K562 (cell line): ENCODE measurements around the gene RRBP1. TPM values are rescaled to one million over a fixed set of nuclear protein-coding genes. Genes with fewer than 3 reads are reported as not detected.

Experiments used
- ATAC-seq: fragments of 200-7000 bp; cut with Tn5 transposase; 3 replicates; pipeline ENCODE4 v1.9.1; 2020; ENCODE audit warnings: moderate library complexity
- BruUV-seq: library from RNA; stranded (reverse); fragments of 400-500 nt; replicated peaks from 2 replicates; lab custom pipeline; 2021; lab: Mats Ljungman, UMichigan
- CTCF ChIA-PET: fragments of 300-600 bp; formaldehyde crosslinking; extraction: SDS; loops from one replicate; lab custom pipeline; 2021; ENCODE audit warnings: low intra/inter-chr PET ratio; lab: Yijun Ruan, JAX
- POLR2A ChIA-PET: fragments of 300-600, 350-650 bp; sonication (Branson Sonifier 250); formaldehyde crosslinking; extraction: SDS; loops from one replicate; lab custom pipeline; 2021; ENCODE audit warnings: antibody characterized with exemption, inconsistent platforms; lab: Yijun Ruan, JAX
- DNase-seq, 4 experiments: peaks; one replicate each; pipeline versions ENCODE4 v3.0.0 to v3.0.0-alpha.2; 2011 to 2018; ENCODE audit warnings: low spot score in 3 of 4, mixed read lengths in 3 of 4; ENCODE audit errors: extremely low read depth in 1 of 4
- FAIRE-seq: peaks from 2 replicates; lab custom pipeline; 2011; peaks lifted over from hg19 to GRCh38; lab: Jason Lieb, UNC
- H2AFZ ChIP-seq: 2 replicates; pipeline ENCODE4 v1.6.0; 2011; ENCODE audit warnings: low read depth, low read length, control low read depth, inconsistent platforms
- H3K27ac ChIP-seq: fragments of 200-600 bp; 3 replicates; pipeline ENCODE4 v1.8.0; 2011; ENCODE audit warnings: low read depth, mild to moderate bottlenecking, control low read depth, inconsistent platforms, low read length, moderate library complexity, mixed read lengths; ENCODE audit errors: extremely low read depth
- H3K27me3 ChIP-seq, 2 experiments: fragments of 300-600 bp in 1 of 2; 2 replicates in 1 of 2; 3 replicates in 1 of 2; pipeline versions ENCODE4 v1.6.0 to v1.8.0; 2011; ENCODE audit warnings: inconsistent platforms in 2 of 2, low read length in 2 of 2, mild to moderate bottlenecking in 1 of 2, mixed read lengths in 1 of 2, moderate library complexity in 1 of 2; ENCODE audit not compliant: control insufficient read depth in 2 of 2, insufficient read depth in 2 of 2
- H3K36me3 ChIP-seq: fragments of 300-600 bp; 3 replicates; pipeline ENCODE4 v1.8.0; 2011; ENCODE audit warnings: mild to moderate bottlenecking, low read length, inconsistent platforms; ENCODE audit not compliant: control insufficient read depth, insufficient read depth
- H3K4me1 ChIP-seq, 2 experiments: fragments of 200-600 bp in 1 of 2; replicated peaks in 1 of 2; 2 replicates in 1 of 2; 3 replicates in 1 of 2; pipeline versions ENCODE4 v1.5.1 to v1.8.0; 2011; ENCODE audit warnings: inconsistent platforms in 2 of 2, low read length in 2 of 2, mild to moderate bottlenecking in 1 of 2, mixed read lengths in 1 of 2, moderate library complexity in 1 of 2; ENCODE audit not compliant: control insufficient read depth in 2 of 2, insufficient read depth in 2 of 2
- H3K4me2 ChIP-seq: 2 replicates; pipeline ENCODE4 v1.6.1; 2011; ENCODE audit warnings: low read length, control low read depth, inconsistent platforms, mixed read lengths; ENCODE audit not compliant: insufficient read depth
- H3K4me3 ChIP-seq: fragments of 200-600 bp; sonication (generic), shearing (Covaris generic); 2 replicates; pipeline ENCODE4 v1.5.1; 2016; ENCODE audit warnings: control low read depth, inconsistent platforms
- H3K79me2 ChIP-seq: fragments of 200-600 bp; 3 replicates; pipeline ENCODE4 v1.8.0; 2011; ENCODE audit warnings: low read length, inconsistent platforms; ENCODE audit not compliant: control insufficient read depth, insufficient read depth
- H3K9ac ChIP-seq, 2 experiments: 2 replicates each; pipeline versions ENCODE4 v1.6.0 to v1.6.1; 2011; ENCODE audit warnings: low read depth in 2 of 2, low read length in 2 of 2, control low read depth in 1 of 2, inconsistent platforms in 1 of 2, mild to moderate bottlenecking in 1 of 2, mixed read lengths in 1 of 2; ENCODE audit not compliant: insufficient read depth in 1 of 2
- H3K9me1 ChIP-seq: one replicate; pipeline ENCODE4 v1.6.0; 2011; ENCODE audit warnings: inconsistent platforms, mild to moderate bottlenecking, low read length, moderate library complexity; ENCODE audit not compliant: control insufficient read depth, insufficient read depth
- H3K9me3 ChIP-seq: replicated peaks from 2 replicates; pipeline ENCODE4 v1.5.1; 2011; ENCODE audit warnings: low read depth, low read length, inconsistent platforms; ENCODE audit not compliant: control insufficient read depth, insufficient read depth
- H4K20me1 ChIP-seq: replicated peaks from 2 replicates; pipeline ENCODE4 v1.6.1; 2011; ENCODE audit warnings: low read length, inconsistent platforms, mixed read lengths; ENCODE audit not compliant: control insufficient read depth, insufficient read depth
- EHMT2 ChIP-seq: fragments of 450-650 bp; IDR thresholded peaks from 2 replicates; pipeline ENCODE4 v1.6.1; 2018; ENCODE audit warnings: antibody characterized with exemption
- GTF2A2 ChIP-seq: IDR thresholded peaks from 2 replicates; pipeline ENCODE4 v1.6.1; 2016; ENCODE audit warnings: mild to moderate bottlenecking, missing genetic modification characterization, missing compliant biosample characterization
- MAFF ChIP-seq: IDR thresholded peaks from 2 replicates; pipeline ENCODE4 v1.6.1; 2012; ENCODE audit warnings: low read length, improper control_type of control experiment
- NCOA1 ChIP-seq: fragments of 450-650 bp; IDR thresholded peaks from 2 replicates; pipeline ENCODE4 v1.6.1; 2016; ENCODE audit warnings: low read depth
- NFRKB ChIP-seq: fragments of 450-650 bp; IDR thresholded peaks from 2 replicates; pipeline ENCODE4 v1.6.1; 2016; ENCODE audit warnings: low read depth
- NUFIP1 ChIP-seq: fragments of 450-650 bp; IDR thresholded peaks from 2 replicates; pipeline ENCODE4 v1.6.1; 2018; ENCODE audit not compliant: partially characterized antibody
- PHTF2 ChIP-seq: fragments of 250-450 bp; sonication (Bioruptor Pico); IDR thresholded peaks from 2 replicates; pipeline ENCODE4 v1.5.0; 2021; ENCODE audit warnings: mild to moderate bottlenecking
- TEAD1 ChIP-seq, 2 experiments: fragments of 450-650 bp in 1 of 2; sonication (generic) in 1 of 2; formaldehyde crosslinking; IDR thresholded peaks; 2 replicates each; pipeline versions ENCODE4 v1.4.0 to v1.8.0; 2020 to 2022; ENCODE audit warnings: mild to moderate bottlenecking in 2 of 2, missing genetic modification reagents in 1 of 2
- ZBTB1 ChIP-seq: sonication (generic); formaldehyde crosslinking; IDR thresholded peaks from 2 replicates; pipeline ENCODE4 v1.8.1; 2023; ENCODE audit warnings: missing genetic modification reagents, low read depth, mild to moderate bottlenecking, borderline replicate concordance
- ZNF165 ChIP-seq: fragments of 250-450 bp; sonication (Bioruptor Pico); IDR thresholded peaks from 2 replicates; pipeline ENCODE4 v1.4.0; 2020; ENCODE audit warnings: borderline replicate concordance
- ZNF217 ChIP-seq: sonication (generic); formaldehyde crosslinking; IDR thresholded peaks from 2 replicates; pipeline ENCODE4 v1.8.0; 2022; ENCODE audit warnings: mild to moderate bottlenecking, missing genetic modification reagents
- WGBS: fragments of 100-300 bp; shearing (Covaris generic); methylation state at CpG from one replicate; pipeline ENCODE4 v1.1.6; 2016; ENCODE audit warnings: low coverage, mixed read lengths; ENCODE audit not compliant: insufficient coverage; ENCODE audit errors: missing lambda C conversion rate; 5-methylcytosine and 5-hydroxymethylcytosine counted together
- in situ Hi-C: fragments of 300-500 bp; cut with MboI; formaldehyde crosslinking; loops from 4 replicates; pipeline ENCODE4 v1.15.0; 2018; ENCODE audit warnings: inconsistent platforms, mixed read lengths
- intact Hi-C: fragments of 100-400 bp; cut with micrococcal nuclease; formaldehyde crosslinking; loops from 2 replicates; pipeline ENCODE4 v1.14.2; 2022
- polyA plus RNA-seq, 8 experiments: library from polyadenylated mRNA; depleted of rRNA in 4 of 8; stranded (reverse) in 5 of 8; unstranded in 3 of 8; fragments of >200 nt; fragmentation: Nextera tagmentation in 2 of 8; fragmentation: Illumina TruSeq in 1 of 8; extraction: Ambion mirVana in 2 of 8; extraction: Trizol in 1 of 8; gene quantifications; 2 replicates each; pipeline versions ENCODE4 v1.2.1 to v1.2.3, GENCODE V29; 2011 to 2014; ENCODE audit warnings: inconsistent platforms in 1 of 8, missing spikeins in 1 of 8
- total RNA-seq, 7 experiments: library from RNA; depleted of rRNA in 6 of 7; stranded (reverse); fragments of >200 nt in 6 of 7; fragmentation: Illumina TruSeq in 2 of 7; extraction: Trizol in 2 of 7; gene quantifications; 2 replicates each; pipeline versions ENCODE4 v1.2.1 to v1.2.3, GENCODE V29; 2011 to 2021; ENCODE audit warnings: low replicate concordance in 1 of 7

The RRBP1 gene
- total and polyA plus RNA-seq, 9 of the 15 experiments (the other 6 are each of a cell fraction or from before 2014, with no cell fraction given): 0.84 to 32.0 (median 17.6) TPM

- Histone ChIP-seq H3K4me1 (no peaks in the 10 kb centered on the region), H3K27ac (no peak overlapping the region), H3K9ac (no peak overlapping the region), H3K9me1 (no peaks in the 10 kb centered on the region), H3K79me2 (no peaks in the 10 kb centered on the region), H3K4me2 (no peak overlapping the region), H4K20me1 (no peaks in the 10 kb centered on the region), H3K4me3 (no peak overlapping the region), H3K9me3 (no peaks in the 10 kb centered on the region), H2AFZ (no peak overlapping the region), H3K36me3 (no peaks in the 10 kb centered on the region), H3K27me3 (peaks cover 0 to 26% of the 10 kb centered on the region in 2 experiments; a peak in 3 of 5 replicates)
- ChIA-PET CTCF (no interaction called here), POLR2A (interaction anchor here (1.2 kb wide), 1 partner anchor 34 kb away, joined by 6 read pairs; the partner anchor contains the start of gene RRBP1)
- TF ChIP-seq MAFF (no peak), ZNF165 (CRISPR knock-in tag) (no peak), ZNF217 (no peak), NUFIP1 (no peak), NFRKB (no peak), PHTF2 (CRISPR knock-in tag) (no peak), NCOA1 (no peak), EHMT2 (no peak), ZBTB1 (CRISPR knock-in tag) (no peak), GTF2A2 (tag) (no peak), TEAD1 (CRISPR knock-in tag; IDR thresholded peaks at IDR 0.05) (no peak)
- 0% methylated on average over 2 of the region's 7 CpGs for WGBS
- intact Hi-C loops (no loop called here), in situ Hi-C loops (no loop called here)
- no TSS peak for BruUV-seq
- DNase-seq (no peak), FAIRE-seq (no peak), ATAC-seq (no peak)
Observed at GRCh38 chr20:17716331-17716730, 34.3 kb upstream of the RRBP1 start.
